Left lung (tissue), 10 donors: Measurements from ENCODE around the gene BGN. TPM values are rescaled to one million over a fixed set of nuclear protein-coding genes. Genes with fewer than 3 reads are reported as not detected.

Source experiments
- ATAC-seq: fragments of 200-7000 bp; cut with Tn5 transposase; one replicate; pipeline ENCODE4 v1.9.1; 2020; ENCODE audit warnings: moderate library complexity
- DNase-seq, 4 donors: peaks; one replicate each; pipeline ENCODE4 v3.0.0-alpha.2; 2013 to 2020
- H3K27ac ChIP-seq, 2 donors: fragments of 200-600 bp; sonication (generic) in 1 of 2; one replicate each; pipeline versions ENCODE4 v1.5.0 to v1.8.0; 2020 to 2021
- H3K27me3 ChIP-seq, 2 donors: fragments of 200-600 bp; sonication (generic) in 1 of 2; one replicate each; pipeline versions ENCODE4 v1.5.0 to v1.8.0; 2020 to 2021
- H3K36me3 ChIP-seq, 2 donors: fragments of 200-600 bp; sonication (generic) in 1 of 2; one replicate each; pipeline versions ENCODE4 v1.5.0 to v1.8.0; 2020 to 2021
- H3K4me1 ChIP-seq, 2 donors: fragments of 200-600 bp; one replicate each; pipeline ENCODE4 v1.8.0; 2021
- H3K4me3 ChIP-seq, 2 donors: fragments of 200-600 bp; sonication (generic) in 1 of 2; one replicate each; pipeline versions ENCODE4 v1.5.0 to v1.8.0; 2020 to 2021; ENCODE audit warnings: mild to moderate bottlenecking in 1 of 2
- H3K9me3 ChIP-seq, 2 donors: fragments of 200-600 bp; sonication (generic) in 1 of 2; one replicate each; pipeline versions ENCODE4 v1.5.0 to v1.8.0; 2020 to 2021
- intact Hi-C, 2 donors: fragments of 100-400 bp; cut with DNase I; formaldehyde crosslinking; loops; one replicate each; pipeline versions ENCODE4 v1.11.2 to v1.14.2; 2022
- polyA plus RNA-seq, 6 donors: library from polyadenylated mRNA; unstranded; fragments of 120-200 nt; gene quantifications; one replicate each; pipeline ENCODE4 v1.2.1, GENCODE V29; 2013; ENCODE audit not compliant: insufficient read length in 6 of 6
- total RNA-seq, 2 donors: library from RNA; stranded (reverse); fragmentation: NEBNext Ultra II Directional; extraction: Animal tissue kit (Norgen Biotek cat#: 25700); gene quantifications; one replicate each; pipeline ENCODE4 v1.2.1, GENCODE V29; 2021
- TF ChIP-seq, protein P1 (sequence below), 2 donors: fragments of 200-600 bp; sonication (generic) in 1 of 2; IDR thresholded peaks; one replicate each; pipeline versions ENCODE4 v1.5.0 to v1.8.0; 2021; ENCODE audit warnings: antibody characterized with exemption in 2 of 2
- donor health status: DM: no; HTN: yes; CAD: no.
- donor health status: DM: no; HTN: no; CAD: no.

Gene BGN
- total and polyA plus RNA-seq, 8 donors: 175 to 492 (median 202) TPM

DNA sequence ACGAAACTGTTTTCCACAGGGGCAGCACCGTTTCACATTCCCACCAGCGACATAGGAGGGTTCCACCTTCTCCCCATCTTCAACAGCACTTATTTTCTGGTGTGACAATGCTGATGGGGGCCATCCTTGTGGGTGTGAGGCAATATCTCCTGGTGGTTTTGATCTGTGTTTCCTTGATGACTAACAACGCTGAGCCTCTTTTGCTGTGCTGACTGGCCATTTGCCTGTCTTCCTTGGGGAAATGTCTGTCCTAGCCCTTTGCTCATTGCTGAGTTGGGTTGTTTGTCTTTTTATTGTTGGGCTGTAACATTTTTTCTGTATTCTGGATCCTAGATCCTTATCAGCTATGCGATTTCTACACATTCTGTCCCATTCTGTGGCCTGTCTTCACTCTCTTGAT is 56.4 kb downstream of the BGN start:
- DNase-seq (no peak), ATAC-seq (no peak)
- no peaks in the 10 kb centered on the region for H3K9me3 ChIP-seq
- TF ChIP-seq, protein P1, sequence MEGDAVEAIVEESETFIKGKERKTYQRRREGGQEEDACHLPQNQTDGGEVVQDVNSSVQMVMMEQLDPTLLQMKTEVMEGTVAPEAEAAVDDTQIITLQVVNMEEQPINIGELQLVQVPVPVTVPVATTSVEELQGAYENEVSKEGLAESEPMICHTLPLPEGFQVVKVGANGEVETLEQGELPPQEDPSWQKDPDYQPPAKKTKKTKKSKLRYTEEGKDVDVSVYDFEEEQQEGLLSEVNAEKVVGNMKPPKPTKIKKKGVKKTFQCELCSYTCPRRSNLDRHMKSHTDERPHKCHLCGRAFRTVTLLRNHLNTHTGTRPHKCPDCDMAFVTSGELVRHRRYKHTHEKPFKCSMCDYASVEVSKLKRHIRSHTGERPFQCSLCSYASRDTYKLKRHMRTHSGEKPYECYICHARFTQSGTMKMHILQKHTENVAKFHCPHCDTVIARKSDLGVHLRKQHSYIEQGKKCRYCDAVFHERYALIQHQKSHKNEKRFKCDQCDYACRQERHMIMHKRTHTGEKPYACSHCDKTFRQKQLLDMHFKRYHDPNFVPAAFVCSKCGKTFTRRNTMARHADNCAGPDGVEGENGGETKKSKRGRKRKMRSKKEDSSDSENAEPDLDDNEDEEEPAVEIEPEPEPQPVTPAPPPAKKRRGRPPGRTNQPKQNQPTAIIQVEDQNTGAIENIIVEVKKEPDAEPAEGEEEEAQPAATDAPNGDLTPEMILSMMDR (IDR thresholded peaks at IDR 0.05): no peak
- H3K27ac ChIP-seq: no peak overlapping the region
- no peaks in the 10 kb centered on the region for H3K36me3 ChIP-seq
- H3K4me3 ChIP-seq: no peak overlapping the region
- H3K27me3 ChIP-seq: no peaks in the 10 kb centered on the region
- H3K4me1 ChIP-seq: no peaks in the 10 kb centered on the region
- intact Hi-C loops: loop anchor here in 1 of 2 donors (10.0 kb wide), 1 partner anchor 114 kb away; no protein-coding TSS in a partner anchor

DNA sequence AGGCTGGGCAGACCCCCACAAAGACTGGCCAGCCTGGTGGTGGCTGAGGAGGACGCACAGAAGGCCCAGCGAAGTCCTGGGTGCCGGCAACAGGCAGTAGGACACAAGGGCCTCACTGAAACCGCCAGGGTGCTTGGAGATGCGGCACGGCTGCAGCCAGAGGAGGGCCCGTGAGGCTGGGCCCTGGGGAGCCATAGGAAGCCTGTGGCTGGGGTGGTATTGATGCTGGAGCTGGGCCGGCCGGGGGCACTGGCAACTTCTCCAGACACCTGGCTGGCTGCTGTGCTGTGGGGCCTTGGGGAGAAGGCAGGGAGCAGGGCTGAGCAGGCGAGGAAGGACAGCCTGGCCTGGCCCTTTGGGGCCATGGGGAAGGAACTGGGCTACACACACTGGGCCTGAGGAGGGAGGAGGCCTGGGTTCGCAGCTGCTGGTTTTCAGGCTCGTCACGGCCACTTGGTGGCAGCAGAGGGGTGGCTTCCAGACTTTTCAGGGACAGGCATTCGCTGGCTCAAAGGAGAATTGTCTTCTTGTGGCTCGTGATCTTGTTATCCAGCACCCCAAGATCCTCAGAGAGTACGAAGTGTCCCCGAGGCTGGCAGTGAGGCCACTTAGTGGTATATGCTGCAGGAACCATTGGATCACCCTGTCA is 59.9 kb downstream of the BGN start:
- no peaks in the 10 kb centered on the region for H3K36me3 ChIP-seq
- no peak overlapping the region for H3K4me3 ChIP-seq
- no peaks in the 10 kb centered on the region for H3K9me3 ChIP-seq
- no peak overlapping the region for H3K27ac ChIP-seq
- TF ChIP-seq, protein P1 (IDR thresholded peaks at IDR 0.05): peak; percentile 51
- ATAC-seq (peak; percentile 87), DNase-seq (peak in 3 of 4 donors; percentile 25 to 61 (median 51))
- H3K27me3 ChIP-seq: no peaks in the 10 kb centered on the region
- intact Hi-C loops: loop anchor here in 1 of 2 donors (10.0 kb wide), 1 partner anchor 110 kb away; no protein-coding TSS in a partner anchor
- no peaks in the 10 kb centered on the region for H3K4me1 ChIP-seq

DNA sequence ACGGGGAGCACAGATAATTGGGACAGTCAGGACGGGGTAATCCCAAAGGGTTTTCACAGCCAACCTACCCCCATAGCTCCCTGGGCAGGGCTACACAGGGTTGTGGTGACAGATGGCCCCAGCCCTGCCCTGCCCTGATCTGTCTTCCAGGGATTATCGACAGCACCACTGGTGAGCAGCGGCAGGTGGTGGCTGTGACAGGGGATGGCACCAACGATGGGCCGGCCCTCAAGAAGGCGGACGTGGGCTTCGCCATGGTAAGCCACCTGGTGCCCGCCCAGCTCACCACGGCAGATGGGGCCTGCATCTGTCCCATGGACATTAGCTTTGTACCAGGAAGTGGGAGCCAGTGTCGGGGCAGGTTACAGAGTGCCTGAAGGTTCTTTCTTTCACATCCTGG is 62.0 kb downstream of the BGN start:
- TF ChIP-seq, protein P1 (IDR thresholded peaks at IDR 0.05): no peak
- Histone ChIP-seq H3K9me3 (no peaks in the 10 kb centered on the region), H3K36me3 (no peaks in the 10 kb centered on the region), H3K27ac (no peak overlapping the region), H3K4me3 (no peak overlapping the region), H3K27me3 (no peaks in the 10 kb centered on the region), H3K4me1 (no peaks in the 10 kb centered on the region)
- intact Hi-C loops: loop anchor here in 1 of 2 donors (10.0 kb wide), 1 partner anchor 108 kb away; no protein-coding TSS in a partner anchor
- ATAC-seq (no peak), DNase-seq (no peak)

DNA sequence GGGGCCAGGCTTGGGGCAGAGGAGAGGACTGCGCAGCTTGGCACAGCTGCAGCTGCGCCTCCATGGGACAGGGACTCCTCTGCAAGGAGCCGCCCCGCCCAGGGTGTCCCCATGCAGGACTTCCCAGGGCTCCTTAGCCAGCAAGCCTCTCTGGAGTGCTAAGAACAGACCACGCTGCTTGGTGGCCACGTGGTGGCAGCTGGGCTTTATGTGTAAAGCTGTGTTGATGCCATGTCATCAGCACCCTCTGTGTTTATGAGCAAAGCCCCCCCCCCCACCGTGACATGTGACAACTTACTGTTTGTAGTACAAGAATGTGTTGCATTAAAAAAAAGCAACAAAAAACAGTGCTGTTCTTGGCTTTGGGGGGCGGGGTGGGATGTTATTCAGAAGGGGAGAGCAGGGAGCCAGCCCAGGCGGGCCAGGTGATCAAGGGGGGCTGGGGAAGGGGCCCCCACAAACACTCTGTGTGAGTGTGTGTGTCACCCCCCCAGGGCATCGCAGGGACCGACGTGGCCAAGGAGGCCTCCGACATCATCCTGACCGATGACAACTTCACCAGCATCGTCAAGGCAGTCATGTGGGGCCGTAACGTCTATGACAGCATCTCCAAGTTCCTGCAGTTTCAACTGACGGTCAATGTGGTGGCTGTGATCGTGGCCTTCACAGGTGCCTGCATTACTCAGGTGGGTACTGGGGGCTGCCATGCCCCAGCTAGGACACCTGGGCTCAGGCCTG is 63.0 kb downstream of the BGN start:
- Histone ChIP-seq H3K27me3 (no peaks in the 10 kb centered on the region), H3K4me3 (no peak overlapping the region), H3K27ac (no peak overlapping the region), H3K4me1 (no peaks in the 10 kb centered on the region), H3K9me3 (no peaks in the 10 kb centered on the region), H3K36me3 (no peaks in the 10 kb centered on the region)
- intact Hi-C loops: loop anchor here in 1 of 2 donors (10.0 kb wide), 1 partner anchor 107 kb away; no protein-coding TSS in a partner anchor
- no peak for DNase-seq
- TF ChIP-seq, protein P1 (IDR thresholded peaks at IDR 0.05): no peak
- ATAC-seq: no peak

Other genes starting within 250 kb of the BGN start
- gene PNMA6F, start 173.2 kb upstream of the BGN start, total RNA-seq: not detected
- not detected for gene PNMA6F, start 173.2 kb upstream of the BGN start, polyA plus RNA-seq
- gene ZNF275, start 160.8 kb upstream of the BGN start, total RNA-seq: 10 to 100 TPM in 1 of 2 donors, 1 to 10 TPM in 1; 7.6 to 11.0 TPM
- 10 to 100 TPM; 14.6 to 18.6 (median 16.1) TPM for gene ZNF275, start 160.8 kb upstream of the BGN start, polyA plus RNA-seq
- gene PNMA6E, start 93.6 kb upstream of the BGN start, total RNA-seq: not detected
- gene PNMA6E, start 93.6 kb upstream of the BGN start, polyA plus RNA-seq: not detected
- gene ZFP92, start 83.5 kb upstream of the BGN start, total RNA-seq: 1 to 10 TPM; 2.8 to 2.9 TPM
- 1 to 10 TPM in 5 of 6 donors, under 1 TPM in 1; 0.98 to 1.3 (median 1.2) TPM for gene ZFP92, start 83.5 kb upstream of the BGN start, polyA plus RNA-seq
- 1 to 10 TPM in 1 of 2 donors, under 1 TPM in 1; 0.55 to 1.1 TPM for gene TREX2, start 48.9 kb upstream of the BGN start, total RNA-seq
- 1 to 10 TPM in 2 of 6 donors, under 1 TPM in 4; 0.67 to 1.4 (median 0.92) TPM for gene TREX2, start 48.9 kb upstream of the BGN start, polyA plus RNA-seq
- gene HAUS7, start 24.4 kb upstream of the BGN start, total RNA-seq: 10 to 100 TPM; 20.1 to 28.0 TPM
- gene HAUS7, start 24.4 kb upstream of the BGN start, polyA plus RNA-seq: 10 to 100 TPM; 31.7 to 42.4 (median 36.0) TPM
- not detected for gene ATP2B3, start 22.7 kb downstream of the BGN start, total RNA-seq
- under 1 TPM; 0.10 to 0.33 (median 0.19) TPM for gene ATP2B3, start 22.7 kb downstream of the BGN start, polyA plus RNA-seq
- gene CCNQ, start 104.2 kb downstream of the BGN start, total RNA-seq: 10 to 100 TPM; 17.1 to 18.7 TPM
- 10 to 100 TPM; 10.8 to 15.5 (median 12.5) TPM for gene CCNQ, start 104.2 kb downstream of the BGN start, polyA plus RNA-seq
- gene DUSP9, start 152.2 kb downstream of the BGN start, total RNA-seq: under 1 TPM in 1 of 2 donors, not detected in 1; 0.16 TPM
- under 1 TPM; 0.10 to 0.56 (median 0.30) TPM for gene DUSP9, start 152.2 kb downstream of the BGN start, polyA plus RNA-seq
- gene PNCK, start 178.8 kb downstream of the BGN start, total RNA-seq: 1 to 10 TPM in 1 of 2 donors, not detected in 1; 1.1 TPM
- 1 to 10 TPM in 1 of 6 donors, under 1 TPM in 5; 0.34 to 1.4 (median 0.56) TPM for gene PNCK, start 178.8 kb downstream of the BGN start, polyA plus RNA-seq
- 10 to 100 TPM; 10.5 to 11.2 TPM for gene SLC6A8, start 192.9 kb downstream of the BGN start, total RNA-seq
- 10 to 100 TPM in 2 of 6 donors, 1 to 10 TPM in 4; 6.8 to 12.1 (median 9.5) TPM for gene SLC6A8, start 192.9 kb downstream of the BGN start, polyA plus RNA-seq
- 100 to 1,000 TPM; 218 to 243 TPM for gene BCAP31, start 229.4 kb downstream of the BGN start, total RNA-seq
- gene BCAP31, start 229.4 kb downstream of the BGN start, polyA plus RNA-seq: 100 to 1,000 TPM; 126 to 145 (median 137) TPM
- gene ABCD1, start 229.9 kb downstream of the BGN start, total RNA-seq: 10 to 100 TPM; 14.2 to 18.5 TPM
- 10 to 100 TPM in 2 of 6 donors, 1 to 10 TPM in 4; 6.5 to 10.6 (median 9.8) TPM for gene ABCD1, start 229.9 kb downstream of the BGN start, polyA plus RNA-seq